Esophagus muscularis mucosa (tissue), 4 donors: Measurements from ENCODE around the gene ZNF296. TPM values are rescaled to one million over a fixed set of nuclear protein-coding genes. Genes with fewer than 3 reads are reported as not detected.

ENCODE experiments used
- DNase-seq: peaks from one replicate; pipeline ENCODE4 v3.0.0-alpha.2; 2017; ENCODE audit errors: extremely low spot score
- H3K27ac ChIP-seq, 4 donors: fragments of 200-600 bp; sonication (generic); replicated peaks in 1 of 4; 1 replicate in 3 of 4; 2 replicates in 1 of 4; pipeline ENCODE4 v1.5.1; 2016 to 2019; ENCODE audit warnings: mild to moderate bottlenecking in 1 of 4
- H3K27me3 ChIP-seq, 4 donors: fragments of 200-600 bp; sonication (generic); one replicate each; pipeline versions ENCODE4 v1.5.1 to v1.6.0; 2016 to 2019
- H3K36me3 ChIP-seq, 4 donors: fragments of 200-600 bp; sonication (generic); one replicate each; pipeline ENCODE4 v1.5.1; 2016 to 2019
- H3K4me1 ChIP-seq, 4 donors: fragments of 200-600 bp; sonication (generic); one replicate each; pipeline ENCODE4 v1.5.1; 2016 to 2019
- H3K4me3 ChIP-seq, 4 donors: fragments of 200-600 bp; sonication (generic); 1 replicate in 2 of 4; 2 replicates in 2 of 4; pipeline ENCODE4 v1.5.1; 2016 to 2019; ENCODE audit warnings: mild to moderate bottlenecking in 4 of 4, moderate library complexity in 1 of 4
- H3K9me3 ChIP-seq, 4 donors: fragments of 200-600 bp; sonication (generic); 1 replicate in 3 of 4; 2 replicates in 1 of 4; pipeline ENCODE4 v1.5.1; 2016 to 2019
- CTCF ChIP-seq, 3 experiments: fragments of 200-600 bp in 2 of 3; fragments of 450-650 bp in 1 of 3; sonication (generic) in 2 of 3; IDR thresholded peaks; one replicate each; pipeline ENCODE4 v1.5.1; 2017 to 2019; ENCODE audit warnings: antibody characterized with exemption in 3 of 3, mild to moderate bottlenecking in 2 of 3, moderate library complexity in 1 of 3
- EP300 ChIP-seq: sonication (generic); formaldehyde crosslinking; IDR thresholded peaks from one replicate; pipeline ENCODE4 v1.6.1; 2017; ENCODE audit warnings: antibody characterized with exemption
- POLR2A ChIP-seq: fragments of 450-650 bp; IDR thresholded peaks from one replicate; pipeline ENCODE4 v1.6.1; 2017; ENCODE audit warnings: antibody characterized with exemption, moderate library complexity, mild to moderate bottlenecking, low read depth
- POLR2AphosphoS5 ChIP-seq, 2 donors: sonication (generic); formaldehyde crosslinking; IDR thresholded peaks; one replicate each; pipeline ENCODE4 v1.6.1; 2017; ENCODE audit warnings: antibody characterized with exemption in 2 of 2
- WGBS: methylation state at CpG from one replicate; pipeline ENCODE4 v1.1.5; 2018; 5-methylcytosine and 5-hydroxymethylcytosine counted together
- intact Hi-C: fragments of 100-400 bp; cut with DNase I; formaldehyde crosslinking; loops from one replicate; pipeline ENCODE4 v1.15.1; 2023
- total RNA-seq, 4 donors: library from RNA; depleted of rRNA; stranded (reverse); fragments of >200 nt; gene quantifications; one replicate each; pipeline versions ENCODE4 v1.1.0 to v1.2.1, GENCODE V29; 2016

The ZNF296 gene
- total RNA-seq, 4 donors from 2014 or later = 0.17 to 0.23 TPM; not detected in 2

GRCh38 chr19:45071545-45071938 is 4.7 kb downstream of the ZNF296 start:
- Histone ChIP-seq H3K36me3 (peaks cover 33 to 61% (median 57%) of the 10 kb centered on the region in 4 donors), H3K9me3 (no peaks in the 10 kb centered on the region), H3K4me1 (peaks cover under 1 to 19% (median 18%) of the 10 kb centered on the region in 4 donors), H3K27ac (no peak overlapping the region), H3K4me3 (no peak overlapping the region), H3K27me3 (no peaks in the 10 kb centered on the region)
- DNase-seq = no peak
- TF ChIP-seq CTCF (IDR thresholded peaks at IDR 0.05) (no peak), POLR2A (no peak)
- 92% methylated on average over 20 of the region's 25 CpGs for WGBS
- intact Hi-C loops = loop anchor here (10.0 kb wide), 1 partner anchor 177 kb away; the partner anchor contains the start of gene TOMM40

- TF ChIP-seq POLR2A = no peak
- no peak for TF ChIP-seq POLR2AphosphoS5 (IDR thresholded peaks at IDR 0.05)
- TF ChIP-seq CTCF (IDR thresholded peaks at IDR 0.05) = no peak
- TF ChIP-seq EP300 = no peak
- Histone ChIP-seq H3K27ac (no peak overlapping the region), H3K4me1 (peaks cover 0 to 14% (median 12%) of the 10 kb centered on the region in 4 donors), H3K27me3 (no peaks in the 10 kb centered on the region), H3K4me3 (no peak overlapping the region), H3K36me3 (peaks cover 36 to 65% (median 61%) of the 10 kb centered on the region in 4 donors), H3K9me3 (no peaks in the 10 kb centered on the region)
- intact Hi-C loops = loop anchor here (10.0 kb wide), 1 partner anchor 176 kb away; the partner anchor contains the start of gene TOMM40
- WGBS = 95% methylated on average over 18 of the region's 19 CpGs
- DNase-seq = no peak
Measured at GRCh38 chr19:45070861-45071544, 5.3 kb downstream of the ZNF296 start.

- Histone ChIP-seq H3K9me3 (no peaks in the 10 kb centered on the region), H3K27ac (no peak overlapping the region), H3K4me1 (peaks cover 0 to 6% (median 4%) of the 10 kb centered on the region in 4 donors), H3K36me3 (peaks cover 39 to 73% (median 69%) of the 10 kb centered on the region in 4 donors), H3K4me3 (no peak overlapping the region), H3K27me3 (no peaks in the 10 kb centered on the region)
- intact Hi-C loops = loop anchor here (10.0 kb wide), 1 partner anchor 175 kb away; the partner anchor contains the start of gene TOMM40
- TF ChIP-seq POLR2A (no peak), POLR2AphosphoS5 (IDR thresholded peaks at IDR 0.05) (no peak), EP300 (no peak), CTCF (IDR thresholded peaks at IDR 0.05) (no peak)
- DNase-seq = no peak
- WGBS = 87% methylated on average over 6 of the region's 6 CpGs
Measured at GRCh38 chr19:45070214-45070613, 6.1 kb downstream of the ZNF296 start.

GRCh38 chr19:45069056-45069455 is 7.2 kb downstream of the ZNF296 start:
- no peak overlapping the region for H3K27ac ChIP-seq
- DNase-seq = no peak
- TF ChIP-seq CTCF (IDR thresholded peaks at IDR 0.05) = no peak
- peak in 1 of 2 donors; percentile 7 for TF ChIP-seq POLR2AphosphoS5 (IDR thresholded peaks at IDR 0.05)
- H3K36me3 ChIP-seq = peaks cover 50 to 85% (median 81%) of the 10 kb centered on the region in 4 donors
- H3K9me3 ChIP-seq = no peaks in the 10 kb centered on the region
- no peak overlapping the region for H3K4me3 ChIP-seq
- intact Hi-C loops = no loop called here
- no peaks in the 10 kb centered on the region for H3K4me1 ChIP-seq
- no peaks in the 10 kb centered on the region for H3K27me3 ChIP-seq
- WGBS = 72% methylated on average over 10 of the region's 13 CpGs

- peaks cover 56 to 95% (median 91%) of the 10 kb centered on the region in 4 donors for H3K36me3 ChIP-seq
Measured at GRCh38 chr19:45068041-45068440, 8.2 kb downstream of the ZNF296 start.

More at GRCh38 chr19:45068041-45068440, 8.2 kb downstream of the ZNF296 start:
- TF ChIP-seq POLR2AphosphoS5 (IDR thresholded peaks at IDR 0.05) = no peak
- TF ChIP-seq POLR2A = no peak
- TF ChIP-seq CTCF (IDR thresholded peaks at IDR 0.05) = no peak
- TF ChIP-seq EP300 = no peak
- intact Hi-C loops = no loop called here
- no peaks in the 10 kb centered on the region for H3K4me1 ChIP-seq
- no peak overlapping the region for H3K27ac ChIP-seq
- DNase-seq = no peak
- no peak overlapping the region for H3K4me3 ChIP-seq
- H3K9me3 ChIP-seq = no peaks in the 10 kb centered on the region
- no CpG with 5 or more reads among the region's 10 CpGs for WGBS
- no peaks in the 10 kb centered on the region for H3K27me3 ChIP-seq
